Activated gamma-delta T cell treated with Interleukin-2 at 50 U/mL for 16 hours (primary cell): ENCODE results near the gene HERC4.

Experiments used
- DNase-seq: peaks from one replicate; pipeline ENCODE4 v3.0.0-alpha.2; 2020

Gene HERC4

GRCh38 chr10:67875340-67876238 lies 199.5 kb downstream of the HERC4 start:
- DNase-seq = no peak
